Measurements from ENCODE around the gene ATRAID.
"Not testable (repeated sequence)": the region's sequence is repeated elsewhere in the genome, so short reads cannot be mapped to it uniquely, and the experiment has no call there.

GRCh38 chr2:27175781-27176180 is 36.1 kb upstream of the ATRAID start:
- TF ChIP-seq CTCF, POLR2A (IDR thresholded peaks at IDR 0.05): not testable (repeated sequence)
